ENCODE results near the gene ASB9.

ASB9 gene

DNA sequence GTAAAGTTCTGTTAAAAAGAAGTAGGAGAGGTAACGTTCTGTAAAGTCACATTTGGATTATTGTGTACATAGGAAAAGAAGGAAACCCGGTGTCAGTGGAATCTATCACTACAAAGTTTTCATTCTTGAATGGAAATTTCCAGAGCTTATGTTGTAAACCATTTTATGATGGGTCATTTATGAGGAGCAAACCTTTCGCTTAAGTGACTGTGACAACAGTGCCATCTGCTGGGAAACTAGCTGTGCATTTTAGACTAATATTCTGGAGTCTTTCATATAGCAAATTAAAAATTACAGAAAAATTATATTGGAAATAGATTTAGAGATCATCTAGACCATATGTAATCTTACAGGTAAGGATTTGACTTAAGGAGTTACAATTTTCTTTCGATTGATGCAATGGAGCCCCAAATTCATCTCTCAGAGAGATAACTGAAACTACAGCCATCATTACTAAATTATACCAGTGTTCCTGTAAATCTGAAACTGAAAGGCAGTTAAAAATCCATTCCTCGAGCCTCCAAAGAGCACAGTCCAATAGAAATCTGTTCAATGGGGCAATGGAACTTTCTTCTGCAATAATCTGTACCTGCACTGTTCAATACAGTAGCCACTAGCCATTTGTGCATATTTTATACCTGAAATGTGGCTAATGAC lies 26.9 kb downstream of the ASB9 start:
- H3K4me1 ChIP-seq (ENCODE audit: control insufficient read depth in 1 of 2, insufficient read depth in 2 of 2, low read length in 2 of 2): no peaks in the 10 kb centered on the region
- no peak overlapping the region for H3K4me3 ChIP-seq (ENCODE audit: low read depth in 1 of 2, low read length in 2 of 2)
- H3K27ac ChIP-seq (ENCODE audit: low read depth, low read length): no peak overlapping the region
- H3K9me3 ChIP-seq (ENCODE audit: control insufficient read depth in 1 of 2, low read length in 2 of 2): no peaks in the 10 kb centered on the region
- no peak overlapping the region for H3K9ac ChIP-seq (ENCODE audit: low read depth in 1 of 2, low read length in 2 of 2)
- no peaks in the 10 kb centered on the region for H3K27me3 ChIP-seq (ENCODE audit: control insufficient read depth in 1 of 2, insufficient read depth in 2 of 2, low read length in 2 of 2)
- no peaks in the 10 kb centered on the region for H3K36me3 ChIP-seq (ENCODE audit: control insufficient read depth in 1 of 2, insufficient read depth in 2 of 2, low read length in 2 of 2)

DNA sequence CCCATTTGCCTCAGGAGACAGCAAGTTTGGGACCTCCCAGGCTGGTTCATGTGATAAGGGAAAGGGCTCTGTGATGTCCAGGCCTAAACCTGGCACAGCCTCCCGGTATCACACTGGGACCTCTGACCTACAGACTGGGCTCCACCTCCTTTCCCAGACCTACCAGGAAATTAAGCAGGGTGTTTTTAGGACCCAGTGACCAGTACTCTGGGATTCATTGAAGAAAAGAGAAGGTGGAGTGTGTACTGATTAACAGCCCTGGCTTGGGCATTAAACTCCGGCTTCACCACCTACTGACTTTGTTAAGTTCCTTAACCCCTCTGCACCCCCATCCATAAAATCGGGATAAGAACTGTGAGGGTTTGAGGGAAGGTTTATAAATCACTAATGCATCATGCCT lies 28.6 kb downstream of the ASB9 start:
- H3K4me1 ChIP-seq (ENCODE audit: control insufficient read depth in 1 of 2, insufficient read depth in 2 of 2, low read length in 2 of 2): no peaks in the 10 kb centered on the region
- no peaks in the 10 kb centered on the region for H3K36me3 ChIP-seq (ENCODE audit: control insufficient read depth in 1 of 2, insufficient read depth in 2 of 2, low read length in 2 of 2)
- no peaks in the 10 kb centered on the region for H3K9me3 ChIP-seq (ENCODE audit: control insufficient read depth in 1 of 2, low read length in 2 of 2)
- H3K4me3 ChIP-seq (ENCODE audit: low read depth in 1 of 2, low read length in 2 of 2): no peak overlapping the region
- no peak overlapping the region for H3K9ac ChIP-seq (ENCODE audit: low read depth in 1 of 2, low read length in 2 of 2)
- no peak overlapping the region for H3K27ac ChIP-seq (ENCODE audit: low read depth, low read length)
- no peaks in the 10 kb centered on the region for H3K27me3 ChIP-seq (ENCODE audit: control insufficient read depth in 1 of 2, insufficient read depth in 2 of 2, low read length in 2 of 2)

DNA sequence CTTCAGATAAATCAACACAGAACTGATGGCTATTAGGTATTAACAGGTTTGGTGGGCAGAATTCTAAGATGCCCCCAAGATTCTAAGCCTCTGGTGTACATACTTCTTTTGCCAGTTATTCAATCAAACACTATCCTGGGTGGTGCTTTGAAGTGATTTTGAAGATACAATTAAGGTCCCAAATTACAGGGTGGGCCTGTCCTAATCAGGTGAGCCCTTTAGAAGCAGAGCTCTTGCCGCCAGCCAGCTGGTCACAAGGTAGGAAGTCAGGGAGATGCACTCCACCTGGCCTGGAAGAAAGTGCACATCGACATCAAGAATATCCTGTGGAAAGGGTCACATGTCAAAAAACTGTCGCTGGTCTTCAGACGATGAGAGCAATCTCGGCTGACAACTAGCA lies 29.5 kb downstream of the ASB9 start:
- Histone ChIP-seq H3K27me3 (ENCODE audit: control insufficient read depth in 1 of 2, insufficient read depth in 2 of 2, low read length in 2 of 2) (no peaks in the 10 kb centered on the region), H3K9ac (ENCODE audit: low read depth in 1 of 2, low read length in 2 of 2) (no peak overlapping the region), H3K36me3 (ENCODE audit: control insufficient read depth in 1 of 2, insufficient read depth in 2 of 2, low read length in 2 of 2) (no peaks in the 10 kb centered on the region), H3K4me1 (ENCODE audit: control insufficient read depth in 1 of 2, insufficient read depth in 2 of 2, low read length in 2 of 2) (no peaks in the 10 kb centered on the region), H3K4me3 (ENCODE audit: low read depth in 1 of 2, low read length in 2 of 2) (no peak overlapping the region), H3K27ac (ENCODE audit: low read depth, low read length) (no peak overlapping the region), H3K9me3 (ENCODE audit: control insufficient read depth in 1 of 2, low read length in 2 of 2) (no peaks in the 10 kb centered on the region)

DNA sequence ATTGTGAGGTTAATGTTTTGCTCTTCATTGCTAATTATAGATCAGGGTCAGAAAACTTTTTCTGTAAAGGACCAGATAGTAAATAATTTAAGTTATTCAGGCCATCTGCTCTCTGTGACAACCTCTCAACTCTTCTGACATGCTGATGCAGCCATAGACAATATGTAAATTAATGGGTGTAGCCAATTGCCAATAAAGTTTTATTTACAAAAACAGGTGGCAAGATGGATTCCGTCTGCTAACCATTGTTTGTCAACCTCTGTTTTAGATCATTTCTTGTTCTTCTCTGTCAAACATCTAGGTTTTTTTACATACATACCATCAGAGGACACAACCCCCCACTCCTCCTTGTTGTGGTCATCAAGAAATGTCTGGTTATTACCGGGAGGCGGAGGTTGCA lies 33.7 kb downstream of the ASB9 start:
- Histone ChIP-seq H3K4me1 (ENCODE audit: control insufficient read depth in 1 of 2, insufficient read depth in 2 of 2, low read length in 2 of 2) (no peaks in the 10 kb centered on the region), H3K36me3 (ENCODE audit: control insufficient read depth in 1 of 2, insufficient read depth in 2 of 2, low read length in 2 of 2) (no peaks in the 10 kb centered on the region), H3K27me3 (ENCODE audit: control insufficient read depth in 1 of 2, insufficient read depth in 2 of 2, low read length in 2 of 2) (no peaks in the 10 kb centered on the region), H3K27ac (ENCODE audit: low read depth, low read length) (no peak overlapping the region), H3K4me3 (ENCODE audit: low read depth in 1 of 2, low read length in 2 of 2) (no peak overlapping the region), H3K9me3 (ENCODE audit: control insufficient read depth in 1 of 2, low read length in 2 of 2) (no peaks in the 10 kb centered on the region), H3K9ac (ENCODE audit: low read depth in 1 of 2, low read length in 2 of 2) (no peak overlapping the region)

DNA sequence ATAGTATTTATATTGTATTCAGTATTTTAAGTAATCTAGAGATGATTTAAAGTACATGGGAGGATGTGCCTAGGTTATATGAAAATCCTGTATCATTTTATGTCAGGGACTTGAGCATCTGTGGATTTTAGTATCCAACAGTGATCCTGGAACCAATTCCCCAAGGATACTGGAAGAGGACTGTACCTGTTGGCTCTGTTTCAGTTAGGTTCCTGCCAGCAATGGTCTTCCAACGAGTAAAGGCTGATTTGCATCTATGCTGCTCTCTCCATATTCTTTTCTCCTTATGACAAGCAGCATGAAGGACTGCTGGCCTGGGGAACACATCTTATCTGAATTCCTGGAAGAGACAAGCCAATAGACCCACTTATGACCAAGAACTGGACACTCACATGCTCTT lies 34.9 kb downstream of the ASB9 start:
- H3K27ac ChIP-seq (ENCODE audit: low read depth, low read length): no peak overlapping the region
- H3K36me3 ChIP-seq (ENCODE audit: control insufficient read depth in 1 of 2, insufficient read depth in 2 of 2, low read length in 2 of 2): no peaks in the 10 kb centered on the region
- no peak overlapping the region for H3K9ac ChIP-seq (ENCODE audit: low read depth in 1 of 2, low read length in 2 of 2)
- no peaks in the 10 kb centered on the region for H3K27me3 ChIP-seq (ENCODE audit: control insufficient read depth in 1 of 2, insufficient read depth in 2 of 2, low read length in 2 of 2)
- H3K4me3 ChIP-seq (ENCODE audit: low read depth in 1 of 2, low read length in 2 of 2): no peak overlapping the region
- no peaks in the 10 kb centered on the region for H3K4me1 ChIP-seq (ENCODE audit: control insufficient read depth in 1 of 2, insufficient read depth in 2 of 2, low read length in 2 of 2)
- no peaks in the 10 kb centered on the region for H3K9me3 ChIP-seq (ENCODE audit: control insufficient read depth in 1 of 2, low read length in 2 of 2)

DNA sequence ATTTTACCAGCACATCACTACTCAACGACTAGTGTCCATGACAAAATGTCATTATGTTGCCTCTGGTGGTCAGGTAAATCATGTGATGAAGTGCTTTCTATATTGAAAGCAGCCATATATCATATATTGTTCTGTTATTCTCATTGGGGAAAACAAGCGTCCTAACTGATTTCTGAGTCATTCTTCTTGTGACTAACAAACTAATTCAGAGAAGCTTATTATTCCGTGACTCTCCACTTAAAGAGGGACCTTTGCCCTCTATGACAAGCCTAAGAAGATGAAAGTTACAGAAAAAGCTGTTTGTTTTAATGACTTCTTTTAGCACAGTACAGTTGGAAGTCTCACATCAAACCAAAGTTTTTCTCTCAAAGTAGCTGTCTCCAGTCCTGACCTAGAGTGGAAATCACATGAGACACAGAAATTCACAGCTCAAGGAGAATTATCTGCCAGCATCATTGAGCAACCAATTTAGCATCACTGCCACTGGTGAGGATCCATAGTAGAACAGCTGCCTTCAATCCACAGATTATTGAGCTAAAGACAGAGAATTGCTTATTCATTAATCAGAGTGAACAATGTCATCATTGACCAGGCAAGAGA lies 36.4 kb downstream of the ASB9 start:
- H3K36me3 ChIP-seq (ENCODE audit: control insufficient read depth in 1 of 2, insufficient read depth in 2 of 2, low read length in 2 of 2): no peaks in the 10 kb centered on the region
- H3K4me3 ChIP-seq (ENCODE audit: low read depth in 1 of 2, low read length in 2 of 2): no peak overlapping the region
- H3K27ac ChIP-seq (ENCODE audit: low read depth, low read length): no peak overlapping the region
- no peaks in the 10 kb centered on the region for H3K9me3 ChIP-seq (ENCODE audit: control insufficient read depth in 1 of 2, low read length in 2 of 2)
- no peak overlapping the region for H3K9ac ChIP-seq (ENCODE audit: low read depth in 1 of 2, low read length in 2 of 2)
- H3K27me3 ChIP-seq (ENCODE audit: control insufficient read depth in 1 of 2, insufficient read depth in 2 of 2, low read length in 2 of 2): no peaks in the 10 kb centered on the region
- H3K4me1 ChIP-seq (ENCODE audit: control insufficient read depth in 1 of 2, insufficient read depth in 2 of 2, low read length in 2 of 2): no peaks in the 10 kb centered on the region

DNA sequence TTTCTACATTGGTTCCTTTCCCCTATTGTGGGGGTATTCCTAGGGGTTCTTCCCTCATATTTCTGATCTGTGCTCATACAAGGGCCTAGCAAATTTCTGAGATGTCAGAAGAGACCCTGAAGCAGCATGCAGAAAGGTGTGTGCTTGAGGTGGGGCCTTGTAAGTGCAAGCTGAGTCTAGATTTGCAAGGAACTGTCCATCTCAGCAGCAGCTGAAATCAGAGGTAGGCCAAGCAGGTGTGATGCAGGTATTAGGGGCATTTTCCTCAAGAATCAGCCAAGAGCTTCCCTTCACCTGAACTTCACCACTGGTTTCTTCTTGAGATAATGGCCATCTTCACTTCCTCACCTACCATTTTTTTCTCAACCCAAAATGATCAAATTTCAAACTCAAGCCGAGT lies 45.1 kb downstream of the ASB9 start:
- H3K9me3 ChIP-seq (ENCODE audit: control insufficient read depth in 1 of 2, low read length in 2 of 2): no peaks in the 10 kb centered on the region
- no peak overlapping the region for H3K9ac ChIP-seq (ENCODE audit: low read depth in 1 of 2, low read length in 2 of 2)
- H3K27ac ChIP-seq (ENCODE audit: low read depth, low read length): no peak overlapping the region
- no peak overlapping the region for H3K4me3 ChIP-seq (ENCODE audit: low read depth in 1 of 2, low read length in 2 of 2)
- H3K36me3 ChIP-seq (ENCODE audit: control insufficient read depth in 1 of 2, insufficient read depth in 2 of 2, low read length in 2 of 2): no peaks in the 10 kb centered on the region
- no peaks in the 10 kb centered on the region for H3K4me1 ChIP-seq (ENCODE audit: control insufficient read depth in 1 of 2, insufficient read depth in 2 of 2, low read length in 2 of 2)
- H3K27me3 ChIP-seq (ENCODE audit: control insufficient read depth in 1 of 2, insufficient read depth in 2 of 2, low read length in 2 of 2): no peaks in the 10 kb centered on the region

DNA sequence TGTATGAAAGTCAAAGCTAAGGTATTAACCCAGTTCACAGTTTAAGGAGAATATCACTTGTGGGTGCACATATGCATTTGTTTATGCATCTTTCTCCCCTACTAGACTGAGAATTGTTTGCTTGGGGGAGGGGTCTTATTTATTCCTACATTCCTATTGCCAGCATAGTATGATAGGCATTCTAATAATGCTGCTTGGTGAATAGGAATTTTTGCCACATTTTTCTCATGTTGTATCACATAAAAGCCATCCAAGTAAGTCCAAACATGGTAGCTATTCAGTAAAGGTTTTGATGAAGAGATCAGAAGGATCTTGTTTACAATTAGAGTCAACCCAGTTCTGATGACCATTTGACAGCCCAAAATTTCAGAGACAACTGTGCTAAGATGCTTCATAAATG lies 48.6 kb downstream of the ASB9 start:
- H3K4me3 ChIP-seq (ENCODE audit: low read depth in 1 of 2, low read length in 2 of 2): no peak overlapping the region
- no peak overlapping the region for H3K27ac ChIP-seq (ENCODE audit: low read depth, low read length)
- no peaks in the 10 kb centered on the region for H3K9me3 ChIP-seq (ENCODE audit: control insufficient read depth in 1 of 2, low read length in 2 of 2)
- no peaks in the 10 kb centered on the region for H3K4me1 ChIP-seq (ENCODE audit: control insufficient read depth in 1 of 2, insufficient read depth in 2 of 2, low read length in 2 of 2)
- no peaks in the 10 kb centered on the region for H3K27me3 ChIP-seq (ENCODE audit: control insufficient read depth in 1 of 2, insufficient read depth in 2 of 2, low read length in 2 of 2)
- H3K9ac ChIP-seq (ENCODE audit: low read depth in 1 of 2, low read length in 2 of 2): no peak overlapping the region
- H3K36me3 ChIP-seq (ENCODE audit: control insufficient read depth in 1 of 2, insufficient read depth in 2 of 2, low read length in 2 of 2): no peaks in the 10 kb centered on the region

DNA sequence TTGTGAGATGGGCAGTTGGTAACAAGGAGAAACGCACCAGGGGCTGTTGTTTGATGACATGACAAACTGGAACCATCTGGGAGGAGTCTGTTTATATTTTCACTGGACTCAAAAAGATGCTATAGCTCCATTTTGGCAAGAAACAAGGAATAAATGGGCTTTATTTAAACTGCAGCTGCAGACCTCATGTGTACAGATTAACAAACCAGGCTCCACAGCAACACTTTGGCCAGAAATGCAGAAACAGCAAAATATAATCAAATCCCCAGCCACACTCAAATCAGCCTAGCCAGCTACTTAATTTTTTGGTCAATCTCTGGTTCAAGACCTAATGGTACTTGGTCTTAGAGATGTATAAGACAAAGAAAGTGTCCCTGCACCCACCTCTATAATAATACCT lies 52.7 kb downstream of the ASB9 start:
- Histone ChIP-seq H3K27ac (ENCODE audit: low read depth, low read length) (no peak overlapping the region), H3K4me1 (ENCODE audit: control insufficient read depth in 1 of 2, insufficient read depth in 2 of 2, low read length in 2 of 2) (no peaks in the 10 kb centered on the region), H3K36me3 (ENCODE audit: control insufficient read depth in 1 of 2, insufficient read depth in 2 of 2, low read length in 2 of 2) (no peaks in the 10 kb centered on the region), H3K4me3 (ENCODE audit: low read depth in 1 of 2, low read length in 2 of 2) (no peak overlapping the region), H3K9ac (ENCODE audit: low read depth in 1 of 2, low read length in 2 of 2) (no peak overlapping the region), H3K9me3 (ENCODE audit: control insufficient read depth in 1 of 2, low read length in 2 of 2) (no peaks in the 10 kb centered on the region), H3K27me3 (ENCODE audit: control insufficient read depth in 1 of 2, insufficient read depth in 2 of 2, low read length in 2 of 2) (no peaks in the 10 kb centered on the region)

DNA sequence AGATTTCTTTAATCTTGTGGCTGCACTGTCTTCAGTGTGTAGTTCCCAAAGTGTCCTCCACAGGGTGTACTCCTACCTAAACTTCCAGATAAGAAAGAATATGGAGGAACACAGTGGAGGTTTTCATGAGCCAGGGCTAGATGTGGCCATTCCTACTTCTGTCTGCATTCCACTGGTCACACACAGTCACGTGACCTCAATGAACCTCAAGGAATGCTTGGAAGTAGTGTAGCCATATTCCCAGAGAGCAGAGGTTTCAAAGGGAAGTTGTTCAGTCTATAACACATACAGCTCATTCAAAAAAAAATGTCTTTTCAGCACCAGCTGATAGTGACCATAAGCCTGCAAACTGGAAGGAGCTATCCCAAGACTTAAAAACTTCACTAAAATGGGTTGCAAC lies 53.6 kb downstream of the ASB9 start:
- Histone ChIP-seq H3K36me3 (ENCODE audit: control insufficient read depth in 1 of 2, insufficient read depth in 2 of 2, low read length in 2 of 2) (no peaks in the 10 kb centered on the region), H3K9me3 (ENCODE audit: control insufficient read depth in 1 of 2, low read length in 2 of 2) (no peaks in the 10 kb centered on the region), H3K27ac (ENCODE audit: low read depth, low read length) (no peak overlapping the region), H3K4me3 (ENCODE audit: low read depth in 1 of 2, low read length in 2 of 2) (no peak overlapping the region), H3K9ac (ENCODE audit: low read depth in 1 of 2, low read length in 2 of 2) (no peak overlapping the region), H3K27me3 (ENCODE audit: control insufficient read depth in 1 of 2, insufficient read depth in 2 of 2, low read length in 2 of 2) (no peaks in the 10 kb centered on the region), H3K4me1 (ENCODE audit: control insufficient read depth in 1 of 2, insufficient read depth in 2 of 2, low read length in 2 of 2) (no peaks in the 10 kb centered on the region)

Data from duodenal mucosa (tissue), 2 donors.